ENCODE data around the gene COASY.

COASY gene

GRCh38 chr17:42612013-42612412, 50.1 kb downstream of the COASY start:
- Histone ChIP-seq H3K4me1 (peaks cover 17 to 33% (median 27%) of the 10 kb centered on the region in 10 experiments), H3K4me3 (no peak overlapping the region), H3K27ac (no peak overlapping the region), H3K9ac (no peak overlapping the region), H3K9me3 (replicated peaks in 1 of 11) (no peaks in the 10 kb centered on the region), H3K4me2 (no peak overlapping the region), H3K27me3 (no peaks in the 10 kb centered on the region), H4K20me1 (peaks cover 1 to 19% (median 13%) of the 10 kb centered on the region in 11 experiments; a peak in 13 of 22 replicates), H3K36me3 (peaks cover 41 to 56% (median 48%) of the 10 kb centered on the region in 11 experiments)
- no peak for TF ChIP-seq Cebpa-rat (IDR thresholded peaks at IDR 0.05)

- Histone ChIP-seq H3K4me1 (peaks cover 20 to 37% (median 32%) of the 10 kb centered on the region in 10 experiments), H3K9me3 (replicated peaks in 1 of 11) (no peaks in the 10 kb centered on the region), H3K4me3 (no peak overlapping the region), H3K36me3 (peaks cover 41 to 56% (median 48%) of the 10 kb centered on the region in 11 experiments), H3K9ac (no peak overlapping the region), H4K20me1 (peaks cover 0 to 3% (median 0%) of the 10 kb centered on the region in 11 experiments; a peak in 3 of 22 replicates), H3K27ac (no peak overlapping the region), H3K27me3 (no peaks in the 10 kb centered on the region), H3K4me2 (no peak overlapping the region)
- no peak for TF ChIP-seq Cebpa-rat (IDR thresholded peaks at IDR 0.05)
These were observed 51.8 kb downstream of the COASY start for GRCh38 chr17:42613699-42614295.

Data from BLaER1 treated with 17β-estradiol and CSF1 and Interleukin-3, amounts not matched to agents 10 nM and 100 nM (cell line).